Hepatocyte (in vitro differentiated cells): ENCODE measurements around the gene SIDT1. TPM values are rescaled to one million over a fixed set of nuclear protein-coding genes. Genes with fewer than 3 reads are reported as not detected.
A peak's percentile ranks its signal among the peaks of the same experiment; 100 is the strongest.

Source experiments
- DNase-seq: peaks from one replicate; pipeline ENCODE4 v3.0.0-alpha.2; 2016; ENCODE audit warnings: low spot score
- H2AFZ ChIP-seq: fragments of 200-600 bp; sonication (generic); 2 replicates; pipeline ENCODE4 v1.6.0; 2016; ENCODE audit warnings: antibody characterized with exemption, mild to moderate bottlenecking
- H3K27ac ChIP-seq: fragments of 200-600 bp; sonication (generic); 2 replicates; pipeline ENCODE4 v1.5.1; 2016; ENCODE audit warnings: mild to moderate bottlenecking
- H3K27me3 ChIP-seq: fragments of 200-600 bp; sonication (generic); 2 replicates; pipeline ENCODE4 v1.6.1; 2016
- H3K36me3 ChIP-seq: fragments of 200-600 bp; sonication (generic); replicated peaks from 2 replicates; pipeline ENCODE4 v1.5.1; 2016; ENCODE audit warnings: low read depth; ENCODE audit not compliant: insufficient read depth
- H3K4me1 ChIP-seq: fragments of 200-600 bp; sonication (generic); 2 replicates; pipeline ENCODE4 v1.5.1; 2016; ENCODE audit warnings: mild to moderate bottlenecking, moderate library complexity; ENCODE audit not compliant: insufficient read depth
- H3K4me2 ChIP-seq: fragments of 200-600 bp; sonication (generic); 2 replicates; pipeline ENCODE4 v1.6.0; 2016
- H3K4me3 ChIP-seq: fragments of 200-600 bp; sonication (generic); 2 replicates; pipeline ENCODE4 v1.5.1; 2016; ENCODE audit warnings: mild to moderate bottlenecking
- H3K79me2 ChIP-seq: fragments of 200-600 bp; sonication (generic); 2 replicates; pipeline ENCODE4 v1.6.0; 2017; ENCODE audit warnings: mild to moderate bottlenecking
- H3K9me2 ChIP-seq: fragments of 200-600 bp; sonication (generic); replicated peaks from 2 replicates; pipeline ENCODE4 v1.6.0; 2017; ENCODE audit warnings: mild to moderate bottlenecking; ENCODE audit not compliant: insufficient read depth
- H3K9me3 ChIP-seq: fragments of 200-600 bp; sonication (generic); 2 replicates; pipeline ENCODE4 v1.5.1; 2016; ENCODE audit warnings: low read depth, mild to moderate bottlenecking
- H4K20me1 ChIP-seq: fragments of 200-600 bp; sonication (generic); 2 replicates; pipeline ENCODE4 v1.6.0; 2016; ENCODE audit warnings: mild to moderate bottlenecking; ENCODE audit not compliant: insufficient read depth, poor library complexity, severe bottlenecking
- CTCF ChIP-seq: fragments of 200-600 bp; sonication (generic); IDR thresholded peaks from 2 replicates; pipeline ENCODE4 v1.5.1; 2016; ENCODE audit warnings: antibody characterized with exemption, mild to moderate bottlenecking; ENCODE audit not compliant: poor library complexity
- EZH2 ChIP-seq: fragments of 200-600 bp; sonication (generic); IDR thresholded peaks from 2 replicates; pipeline ENCODE4 v1.6.1; 2016; ENCODE audit warnings: antibody characterized with exemption, mild to moderate bottlenecking, borderline replicate concordance
- EZH2phosphoT487 ChIP-seq: fragments of 200-600 bp; sonication (generic); IDR thresholded peaks from one replicate; pipeline ENCODE4 v1.6.1; 2018; ENCODE audit warnings: antibody characterized with exemption, mild to moderate bottlenecking, low read depth, moderate library complexity; ENCODE audit not compliant: unreplicated experiment, severe bottlenecking
- WGBS: methylation state at CpG from one replicate; pipeline ENCODE4 v1.1.6; 2016; ENCODE audit warnings: low lambda C conversion rate; ENCODE audit errors: missing lambda C conversion rate; 5-methylcytosine and 5-hydroxymethylcytosine counted together
- polyA plus RNA-seq: library from polyadenylated mRNA; unstranded; fragments of >200 nt; fragmentation: Nextera tagmentation; extraction: Ambion mirVana; gene quantifications from 2 replicates; pipeline ENCODE4 v1.2.1, GENCODE V29; 2016
- total RNA-seq: library from RNA; depleted of rRNA; stranded (reverse); fragments of >200 nt; gene quantifications from 2 replicates; pipeline ENCODE4 v1.2.3, GENCODE V29; 2014

The SIDT1 gene
- 0.90 and 4.9 TPM in 2 replicates for total RNA-seq
- 0.18 and 1.9 TPM in 2 replicates for polyA plus RNA-seq

GRCh38 chr3:113531826-113532697, at the start of gene SIDT1:
SIDT1 (plus strand) TSS chr3:113532555; CDS start chr3:113533022, 467 bp downstream.
- Histone ChIP-seq H3K36me3 (no peaks in the 10 kb centered on the region), H3K79me2 (no peaks in the 10 kb centered on the region), H3K4me3 (peak within 1 kb of the TSS; percentile 34), H3K4me2 (peak within 1 kb of the TSS; percentile 96), H3K27ac (no peak within 1 kb of the TSS), H3K9me3 (no peaks in the 10 kb centered on the region), H3K4me1 (no peaks in the 10 kb centered on the region), H3K9me2 (no peaks in the 10 kb centered on the region), H4K20me1 (no peaks in the 10 kb centered on the region), H3K27me3 (peaks cover 83% of the 10 kb centered on the region), H2AFZ (peak within 1 kb of the TSS; percentile 65)
- TF ChIP-seq CTCF = peak; percentile 8
- TF ChIP-seq EZH2phosphoT487 = no peak
- peak; percentile 18 for TF ChIP-seq EZH2
- WGBS = 9% methylated on average over 18 of the region's 18 CpGs
- peak; percentile 56 for DNase-seq

GRCh38 chr3:113485161-113485609, 47.2 kb upstream of the SIDT1 start:
- 90% methylated on average over 8 of the region's 8 CpGs for WGBS

GRCh38 chr3:113495035-113495434, 37.3 kb upstream of the SIDT1 start:
- Histone ChIP-seq H3K9me3 (no peaks in the 10 kb centered on the region), H3K79me2 (no peaks in the 10 kb centered on the region), H3K4me2 (no peak overlapping the region), H4K20me1 (no peaks in the 10 kb centered on the region), H3K4me1 (no peaks in the 10 kb centered on the region), H3K4me3 (no peak overlapping the region), H3K9me2 (no peaks in the 10 kb centered on the region), H3K36me3 (no peaks in the 10 kb centered on the region), H2AFZ (no peak overlapping the region), H3K27me3 (no peaks in the 10 kb centered on the region), H3K27ac (no peak overlapping the region)
- TF ChIP-seq CTCF (peak; percentile 64), EZH2 (no peak), EZH2phosphoT487 (no peak)
- WGBS = 66% methylated on average over 2 of the region's 2 CpGs
- DNase-seq = peak; percentile 57

More at GRCh38 chr3:113485161-113485609, 47.2 kb upstream of the SIDT1 start:
- Histone ChIP-seq H4K20me1 (no peaks in the 10 kb centered on the region), H3K36me3 (no peaks in the 10 kb centered on the region), H3K4me3 (no peak overlapping the region), H3K9me2 (no peaks in the 10 kb centered on the region), H3K27ac (no peak overlapping the region), H3K4me2 (no peak overlapping the region), H3K27me3 (no peaks in the 10 kb centered on the region), H3K79me2 (no peaks in the 10 kb centered on the region), H3K4me1 (no peaks in the 10 kb centered on the region), H3K9me3 (no peaks in the 10 kb centered on the region), H2AFZ (no peak overlapping the region)
- no peak for DNase-seq
- TF ChIP-seq CTCF = no peak
- no peak for TF ChIP-seq EZH2
- TF ChIP-seq EZH2phosphoT487 = no peak
